Heart left ventricle (tissue), 16 donors: ENCODE data around the gene NFATC1. TPM values are rescaled to one million over a fixed set of nuclear protein-coding genes. Genes with fewer than 3 reads are reported as not detected.

Experiments used
- ATAC-seq, 4 donors: fragments of 200-7000 bp; cut with Tn5 transposase; one replicate each; pipeline ENCODE4 v1.9.1; 2020 to 2022; ENCODE audit warnings: moderate library complexity in 4 of 4, mild to moderate bottlenecking in 3 of 4, moderate number of reproducible peaks in 1 of 4
- DNase-seq, 5 donors: peaks; one replicate each; pipeline ENCODE4 v3.0.0-alpha.2; 2020
- H3K27ac ChIP-seq, 12 donors: fragments of 200-600 bp; sonication (generic) in 4 of 12; one replicate each; pipeline versions ENCODE4 v1.5.0 to v1.8.0; 2016 to 2022; ENCODE audit warnings: mild to moderate bottlenecking in 2 of 12
- H3K27me3 ChIP-seq, 9 donors: fragments of 200-600 bp; sonication (generic) in 2 of 9; one replicate each; pipeline versions ENCODE4 v1.5.1 to v1.8.0; 2016 to 2022; ENCODE audit warnings: mild to moderate bottlenecking in 3 of 9
- H3K36me3 ChIP-seq, 9 donors: fragments of 200-600 bp; sonication (generic) in 2 of 9; one replicate each; pipeline versions ENCODE4 v1.5.0 to v1.8.0; 2018 to 2022; ENCODE audit warnings: mild to moderate bottlenecking in 2 of 9
- H3K4me1 ChIP-seq, 12 donors: fragments of 200-600 bp; sonication (generic) in 4 of 12; one replicate each; pipeline versions ENCODE4 v1.5.0 to v1.8.0; 2016 to 2022; ENCODE audit warnings: mild to moderate bottlenecking in 3 of 12
- H3K4me3 ChIP-seq, 12 donors: fragments of 200-600 bp; sonication (generic) in 4 of 12; one replicate each; pipeline versions ENCODE4 v1.5.0 to v1.8.0; 2017 to 2022; ENCODE audit warnings: mild to moderate bottlenecking in 9 of 12, moderate library complexity in 4 of 12
- H3K9me3 ChIP-seq, 12 donors: fragments of 200-600 bp; sonication (generic) in 4 of 12; one replicate each; pipeline versions ENCODE4 v1.5.0 to v1.8.0; 2016 to 2022; ENCODE audit warnings: mild to moderate bottlenecking in 1 of 12
- POLR2A ChIP-seq, 2 donors: fragments of 450-650 bp; IDR thresholded peaks; one replicate each; pipeline ENCODE4 v1.6.1; 2017; ENCODE audit warnings: antibody characterized with exemption in 2 of 2, mild to moderate bottlenecking in 2 of 2, moderate library complexity in 2 of 2
- WGBS, 4 donors: extraction: QIAGEN DNeasy Blood & Tissue Kit in 2 of 4; methylation state at CpG; one replicate each; pipeline versions ENCODE4 v1.1.5 to v1.1.7; 2013 to 2018; 5-methylcytosine and 5-hydroxymethylcytosine counted together
- intact Hi-C, 10 donors: fragments of 100-400 bp; cut with DNase I; formaldehyde crosslinking; loops; one replicate each; pipeline versions ENCODE4 v1.11.1 to v1.14.2; 2022
- polyA plus RNA-seq, 2 donors: library from polyadenylated mRNA; stranded (reverse); fragments of 200-250 nt; gene quantifications; one replicate each; pipeline ENCODE4 v1.2.3, GENCODE V29; 2013
- total RNA-seq, 9 donors: library from RNA; depleted of rRNA in 2 of 9; stranded (reverse); fragments of >200 nt in 2 of 9; fragmentation: NEBNext Ultra II Directional in 3 of 9; extraction: Animal tissue kit (Norgen Biotek cat#: 25700) in 3 of 9; gene quantifications; one replicate each; pipeline versions ENCODE4 v1.1.0 to v1.2.4, GENCODE V29; 2016 to 2023
- TF ChIP-seq, protein P1 (sequence below), 12 donors: fragments of 200-600 bp; sonication (generic) in 4 of 12; IDR thresholded peaks; one replicate each; pipeline versions ENCODE4 v1.5.0 to v1.8.0; 2018 to 2022; ENCODE audit warnings: antibody characterized with exemption in 12 of 12, mild to moderate bottlenecking in 5 of 12
- donor health status: ischemic (EF 13 %, LVEDD 7.1; RV severe dilation, severe dysfunction).
- donor health status: healthy with polysubstance abuse.
- donor health status: DM: no; HTN: yes; CAD: no.
- donor health status: DM: no; HTN: no; CAD: no.
- donor health status: ischemic (EF 25% LVEDD 6.9; RV normal size, moderate dysfunction).
- donor health status: ischemic (EF 25% LVEDD 5.7; RV mildly dilated, moderate dysfunction).
- donor health status: healthy.
- donor health status: DM: yes; HTN: yes; CAD: no.
- donor health status: ischemic (EF 35%, LVEDD 5.7; RV mildly dilated, moderate dysfunction).
- donor health status: nonischemic (EF 11% LVEDD 7.7; RV severe dilation, severe dysfunction).
- donor health status: DM: yes; HTN: yes; CAD: no.
- donor health status: PGD.
- donor health status: ischemic (EF 29% LVEDD 5.4; RV normal size, mild dysfunction).
- donor health status: nonischemic (EF 23%, LVEDD 6.1; RV moderate dilation, normal function).

NFATC1 gene
- total and polyA plus RNA-seq, 11 donors: 6.5 to 26.7 (median 15.3) TPM

GRCh38 chr18:79406708-79407107 is 11.0 kb downstream of the NFATC1 start:
- ATAC-seq (no peak), DNase-seq (peak in 2 of 5 donors; percentile 23 to 65)
- Histone ChIP-seq H3K9me3 (no peaks in the 10 kb centered on the region), H3K27me3 (no peaks in the 10 kb centered on the region), H3K36me3 (peaks cover 0 to 15% (median 9%) of the 10 kb centered on the region in 9 donors), H3K4me3 (peak overlapping the region in 1 of 12 donors; percentile 45), H3K27ac (peak overlapping the region in 8 of 12 donors; percentile 39 to 93 (median 68)), H3K4me1 (peaks cover 5 to 51% (median 39%) of the 10 kb centered on the region in 12 donors)
- TF ChIP-seq, protein P1, sequence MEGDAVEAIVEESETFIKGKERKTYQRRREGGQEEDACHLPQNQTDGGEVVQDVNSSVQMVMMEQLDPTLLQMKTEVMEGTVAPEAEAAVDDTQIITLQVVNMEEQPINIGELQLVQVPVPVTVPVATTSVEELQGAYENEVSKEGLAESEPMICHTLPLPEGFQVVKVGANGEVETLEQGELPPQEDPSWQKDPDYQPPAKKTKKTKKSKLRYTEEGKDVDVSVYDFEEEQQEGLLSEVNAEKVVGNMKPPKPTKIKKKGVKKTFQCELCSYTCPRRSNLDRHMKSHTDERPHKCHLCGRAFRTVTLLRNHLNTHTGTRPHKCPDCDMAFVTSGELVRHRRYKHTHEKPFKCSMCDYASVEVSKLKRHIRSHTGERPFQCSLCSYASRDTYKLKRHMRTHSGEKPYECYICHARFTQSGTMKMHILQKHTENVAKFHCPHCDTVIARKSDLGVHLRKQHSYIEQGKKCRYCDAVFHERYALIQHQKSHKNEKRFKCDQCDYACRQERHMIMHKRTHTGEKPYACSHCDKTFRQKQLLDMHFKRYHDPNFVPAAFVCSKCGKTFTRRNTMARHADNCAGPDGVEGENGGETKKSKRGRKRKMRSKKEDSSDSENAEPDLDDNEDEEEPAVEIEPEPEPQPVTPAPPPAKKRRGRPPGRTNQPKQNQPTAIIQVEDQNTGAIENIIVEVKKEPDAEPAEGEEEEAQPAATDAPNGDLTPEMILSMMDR (IDR thresholded peaks at IDR 0.05): no peak
- no peak for TF ChIP-seq POLR2A (IDR thresholded peaks at IDR 0.05)
- 94 to 97% (median 96%) methylated on average over 26 to 30 of the region's 30 CpGs for WGBS, 4 donors
- intact Hi-C loops: loop anchor here in 3 of 10 donors (5.0 to 10.0 kb wide), 2 partner anchors 48 to 51 kb away; no protein-coding TSS in a partner anchor

DNA sequence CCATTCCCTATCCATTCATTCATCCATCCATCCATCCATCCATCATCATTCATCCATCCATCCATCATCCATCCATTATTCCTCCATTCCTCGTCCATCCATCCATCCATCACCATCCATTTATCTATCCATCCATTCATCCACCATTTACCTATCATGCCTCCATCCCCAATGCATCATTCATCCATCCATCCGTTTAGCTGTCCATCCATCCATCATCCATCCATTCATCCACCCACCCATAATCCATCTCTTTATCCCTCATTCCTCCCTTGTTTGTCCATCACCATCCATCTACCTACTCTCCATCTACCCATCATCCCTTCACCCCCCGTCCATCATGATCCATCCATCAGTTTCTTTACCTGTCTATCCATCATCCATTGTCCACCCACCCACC is 13.6 kb downstream of the NFATC1 start:
- H3K36me3 ChIP-seq: peaks cover 0 to 38% (median 28%) of the 10 kb centered on the region in 9 donors
- no peak for ATAC-seq
- intact Hi-C loops: loop anchor here in 3 of 10 donors (5.0 to 10.0 kb wide), 2 partner anchors 45 to 48 kb away; no protein-coding TSS in a partner anchor

GRCh38 chr18:79410171-79410641 is 14.5 kb downstream of the NFATC1 start:
- WGBS, 4 donors: 96 to 97% (median 97%) methylated on average over 26 to 30 of the region's 30 CpGs
- ATAC-seq (no peak), DNase-seq (peak in 2 of 5 donors; percentile 18 to 58)
- intact Hi-C loops: no loop called here
- H3K27ac ChIP-seq: no peak overlapping the region
- H3K9me3 ChIP-seq: no peaks in the 10 kb centered on the region
- no peak for TF ChIP-seq POLR2A (IDR thresholded peaks at IDR 0.05)
- TF ChIP-seq, protein P1 (IDR thresholded peaks at IDR 0.05): no peak
- H3K27me3 ChIP-seq: no peaks in the 10 kb centered on the region
- H3K4me1 ChIP-seq: peaks cover 0 to 23% (median 8%) of the 10 kb centered on the region in 12 donors
- H3K4me3 ChIP-seq: no peak overlapping the region
- H3K36me3 ChIP-seq: peaks cover 0 to 47% (median 28%) of the 10 kb centered on the region in 9 donors

More for the DNA sequence above, 13.6 kb downstream of the NFATC1 start:
- 76 to 98% (median 96%) methylated on average over 3 of the region's 3 CpGs for WGBS, 4 donors
- Histone ChIP-seq H3K4me3 (no peak overlapping the region), H3K27ac (no peak overlapping the region), H3K4me1 (peaks cover under 1 to 29% (median 15%) of the 10 kb centered on the region in 12 donors), H3K27me3 (no peaks in the 10 kb centered on the region), H3K9me3 (no peaks in the 10 kb centered on the region)
- no peak for DNase-seq
- TF ChIP-seq, protein P1 (IDR thresholded peaks at IDR 0.05): no peak
- no peak for TF ChIP-seq POLR2A (IDR thresholded peaks at IDR 0.05)

DNA sequence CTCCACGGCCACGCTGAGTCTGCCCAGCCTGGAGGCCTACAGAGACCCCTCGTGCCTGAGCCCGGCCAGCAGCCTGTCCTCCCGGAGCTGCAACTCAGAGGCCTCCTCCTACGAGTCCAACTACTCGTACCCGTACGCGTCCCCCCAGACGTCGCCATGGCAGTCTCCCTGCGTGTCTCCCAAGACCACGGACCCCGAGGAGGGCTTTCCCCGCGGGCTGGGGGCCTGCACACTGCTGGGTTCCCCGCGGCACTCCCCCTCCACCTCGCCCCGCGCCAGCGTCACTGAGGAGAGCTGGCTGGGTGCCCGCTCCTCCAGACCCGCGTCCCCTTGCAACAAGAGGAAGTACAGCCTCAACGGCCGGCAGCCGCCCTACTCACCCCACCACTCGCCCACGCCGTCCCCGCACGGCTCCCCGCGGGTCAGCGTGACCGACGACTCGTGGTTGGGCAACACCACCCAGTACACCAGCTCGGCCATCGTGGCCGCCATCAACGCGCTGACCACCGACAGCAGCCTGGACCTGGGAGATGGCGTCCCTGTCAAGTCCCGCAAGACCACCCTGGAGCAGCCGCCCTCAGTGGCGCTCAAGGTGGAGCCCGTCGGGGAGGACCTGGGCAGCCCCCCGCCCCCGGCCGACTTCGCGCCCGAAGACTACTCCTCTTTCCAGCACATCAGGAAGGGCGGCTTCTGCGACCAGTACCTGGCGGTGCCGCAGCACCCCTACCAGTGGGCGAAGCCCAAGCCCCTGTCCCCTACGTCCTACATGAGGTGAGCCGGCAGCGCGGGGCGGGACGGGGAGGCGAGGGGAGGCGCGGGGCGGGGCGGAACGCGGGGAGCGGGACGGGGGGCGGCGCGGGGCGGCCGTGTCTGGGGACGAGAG is 15.2 kb downstream of the NFATC1 start:
- Histone ChIP-seq H3K27ac (no peak overlapping the region), H3K4me3 (no peak overlapping the region), H3K27me3 (no peaks in the 10 kb centered on the region), H3K36me3 (peaks cover 0 to 53% (median 28%) of the 10 kb centered on the region in 9 donors), H3K4me1 (peaks cover 0 to 15% (median 4%) of the 10 kb centered on the region in 12 donors), H3K9me3 (no peaks in the 10 kb centered on the region)
- DNase-seq: peak in 2 of 5 donors; percentile 26 to 62
- 97 to 98% (median 97%) methylated on average over 73 to 84 of the region's 84 CpGs for WGBS, 4 donors
- intact Hi-C loops: no loop called here
- no peak for TF ChIP-seq POLR2A (IDR thresholded peaks at IDR 0.05)
- TF ChIP-seq, protein P1 (IDR thresholded peaks at IDR 0.05): no peak
- peak in 1 of 4 donors; percentile 16 for ATAC-seq
